Sigmoid colon (tissue), 7 donors: ENCODE results near the gene SPINK13. TPM values are rescaled to one million over a fixed set of nuclear protein-coding genes. Genes with fewer than 3 reads are reported as not detected.
A peak's percentile ranks its signal among the peaks of the same experiment; 100 is the strongest.
"Not testable (repeated sequence)": the region's sequence is repeated elsewhere in the genome, so short reads cannot be mapped to it uniquely, and the experiment has no call there.

Experiments used
- DNase-seq: peaks from one replicate; pipeline ENCODE4 v3.0.0-alpha.2; 2019
- H3K27ac ChIP-seq, 4 donors: fragments of 200-600 bp; sonication (generic); one replicate each; pipeline ENCODE4 v1.5.1; 2016 to 2019; ENCODE audit warnings: mild to moderate bottlenecking in 1 of 4
- H3K27me3 ChIP-seq, 3 donors: fragments of 200-600 bp; sonication (generic); one replicate each; pipeline ENCODE4 v1.5.1; 2019; ENCODE audit warnings: mild to moderate bottlenecking in 1 of 3
- H3K36me3 ChIP-seq, 4 donors: fragments of 200-600 bp; sonication (generic); one replicate each; pipeline ENCODE4 v1.5.1; 2016 to 2019
- H3K4me1 ChIP-seq, 4 donors: fragments of 200-600 bp; sonication (generic); one replicate each; pipeline ENCODE4 v1.5.1; 2017 to 2019
- H3K4me3 ChIP-seq, 4 donors: fragments of 200-600 bp; sonication (generic); one replicate each; pipeline ENCODE4 v1.5.1; 2017 to 2019; ENCODE audit warnings: mild to moderate bottlenecking in 2 of 4, moderate library complexity in 1 of 4
- H3K9me3 ChIP-seq, 4 donors: fragments of 200-600 bp in 3 of 4; sonication (generic) in 3 of 4; one replicate each; pipeline versions ENCODE4 v1.5.1 to v1.6.1; 2013 to 2019
- CTCF ChIP-seq, 4 experiments: fragments of 450-650 bp in 3 of 4; fragments of 200-600 bp in 1 of 4; IDR thresholded peaks; one replicate each; pipeline ENCODE4 v1.5.1; 2016 to 2019; ENCODE audit warnings: antibody characterized with exemption in 4 of 4, mild to moderate bottlenecking in 3 of 4, moderate library complexity in 2 of 4
- EP300 ChIP-seq, 4 donors: sonication (generic); formaldehyde crosslinking; IDR thresholded peaks; one replicate each; pipeline ENCODE4 v1.6.1; 2017; ENCODE audit warnings: antibody characterized with exemption in 4 of 4
- POLR2A ChIP-seq, 2 donors: fragments of 450-650 bp; IDR thresholded peaks; one replicate each; pipeline ENCODE4 v1.6.1; 2016; ENCODE audit warnings: antibody characterized with exemption in 2 of 2, mild to moderate bottlenecking in 2 of 2, moderate library complexity in 2 of 2
- POLR2AphosphoS5 ChIP-seq, 4 donors: sonication (generic); formaldehyde crosslinking; IDR thresholded peaks; one replicate each; pipeline ENCODE4 v1.6.1; 2017; ENCODE audit warnings: antibody characterized with exemption in 4 of 4
- WGBS, 2 donors: extraction: QIAGEN DNeasy Blood & Tissue Kit; methylation state at CpG; one replicate each; pipeline ENCODE4 v1.1.7; 2013; 5-methylcytosine and 5-hydroxymethylcytosine counted together
- intact Hi-C: fragments of 100-400 bp; cut with DNase I; formaldehyde crosslinking; loops from one replicate; pipeline ENCODE4 v1.15.1; 2023
- polyA plus RNA-seq, 3 donors: library from polyadenylated mRNA; stranded (reverse); fragments of 200-250 nt; gene quantifications; one replicate each; pipeline ENCODE4 v1.2.3, GENCODE V29; 2013
- total RNA-seq, 4 donors: library from RNA; depleted of rRNA; stranded (reverse); fragments of >200 nt; gene quantifications; one replicate each; pipeline ENCODE4 v1.1.0, GENCODE V29; 2016
- donor health status: healthy with polysubstance abuse.
- donor health status: Bipolar disorder and iron deficiency.
- donor health status: healthy.

Gene SPINK13
- total and polyA plus RNA-seq, 7 donors: 0.33 to 0.45 TPM; not detected in 5

- no peaks in the 10 kb centered on the region for H3K27me3 ChIP-seq
- no peak overlapping the region for H3K27ac ChIP-seq
- H3K4me1 ChIP-seq: no peaks in the 10 kb centered on the region
- H3K36me3 ChIP-seq: no peaks in the 10 kb centered on the region
- H3K9me3 ChIP-seq: peaks cover 0 to 7% (median 4%) of the 10 kb centered on the region in 4 donors
- intact Hi-C loops: no loop called here
- H3K4me3 ChIP-seq: no peak overlapping the region
- DNase-seq: no peak
- TF ChIP-seq POLR2A (IDR thresholded peaks at IDR 0.05): no peak
- TF ChIP-seq EP300 (IDR thresholded peaks at IDR 0.05): no peak
- no peak for TF ChIP-seq POLR2AphosphoS5 (IDR thresholded peaks at IDR 0.05)
- TF ChIP-seq CTCF (IDR thresholded peaks at IDR 0.05): no peak
These were observed 13.1 kb upstream of the SPINK13 start for GRCh38 chr5:148255456-148255855.

- Histone ChIP-seq H3K9me3 (peaks cover 0 to 7% (median 4%) of the 10 kb centered on the region in 4 donors), H3K27ac (no peak overlapping the region), H3K4me1 (no peaks in the 10 kb centered on the region), H3K36me3 (no peaks in the 10 kb centered on the region), H3K27me3 (no peaks in the 10 kb centered on the region), H3K4me3 (no peak overlapping the region)
- WGBS, 2 donors: 83 to 85% methylated on average over 2 of the region's 2 CpGs
- no peak for DNase-seq
- TF ChIP-seq CTCF (IDR thresholded peaks at IDR 0.05) (no peak), POLR2AphosphoS5 (IDR thresholded peaks at IDR 0.05) (no peak), EP300 (IDR thresholded peaks at IDR 0.05) (no peak), POLR2A (IDR thresholded peaks at IDR 0.05) (no peak)
- intact Hi-C loops: no loop called here
These were observed 9.3 kb upstream of the SPINK13 start for GRCh38 chr5:148259288-148259687.

GRCh38 chr5:148261221-148261620 is 7.4 kb upstream of the SPINK13 start:
- no peak for DNase-seq
- Histone ChIP-seq H3K9me3 (peaks cover 0 to 8% (median 3%) of the 10 kb centered on the region in 4 donors), H3K27ac (no peak overlapping the region), H3K36me3 (no peaks in the 10 kb centered on the region), H3K4me1 (no peaks in the 10 kb centered on the region), H3K27me3 (no peaks in the 10 kb centered on the region), H3K4me3 (no peak overlapping the region)
- no peak for TF ChIP-seq POLR2A (IDR thresholded peaks at IDR 0.05)
- no peak for TF ChIP-seq CTCF (IDR thresholded peaks at IDR 0.05)
- TF ChIP-seq EP300 (IDR thresholded peaks at IDR 0.05): no peak
- TF ChIP-seq POLR2AphosphoS5 (IDR thresholded peaks at IDR 0.05): no peak
- intact Hi-C loops: no loop called here

- no peak overlapping the region for H3K4me3 ChIP-seq
- no peaks in the 10 kb centered on the region for H3K36me3 ChIP-seq
- intact Hi-C loops: no loop called here
- H3K4me1 ChIP-seq: peaks cover 0 to 11% (median 2%) of the 10 kb centered on the region in 4 donors
- TF ChIP-seq CTCF (IDR thresholded peaks at IDR 0.05) (no peak), POLR2A (IDR thresholded peaks at IDR 0.05) (no peak), EP300 (IDR thresholded peaks at IDR 0.05) (no peak)
- peaks cover 0 to 3% (median 0%) of the 10 kb centered on the region in 4 donors for H3K9me3 ChIP-seq
- H3K27me3 ChIP-seq: no peaks in the 10 kb centered on the region
- peak overlapping the region in 2 of 4 donors; percentile 19 to 37 for H3K27ac ChIP-seq
- DNase-seq: no peak
- WGBS, 2 donors: 43 to 64% methylated on average over 3 of the region's 3 CpGs
These were observed 632 bp upstream of the SPINK13 start for GRCh38 chr5:148267962-148268361.

- intact Hi-C loops, H3K4me3 ChIP-seq, H3K27me3 ChIP-seq, H3K27ac ChIP-seq, H3K4me1 ChIP-seq, H3K36me3 ChIP-seq, DNase-seq: not testable (repeated sequence)
- H3K9me3 ChIP-seq: peaks cover 0 to 12% (median 0%) of the 10 kb centered on the region in 4 donors
- 93 to 95% methylated on average over 2 of the region's 2 CpGs for WGBS, 2 donors
These were observed 6.5 kb downstream of the SPINK13 start for GRCh38 chr5:148275129-148275528.

- H3K27me3 ChIP-seq, DNase-seq, H3K4me1 ChIP-seq, intact Hi-C loops, H3K4me3 ChIP-seq, H3K36me3 ChIP-seq, H3K27ac ChIP-seq: not testable (repeated sequence)
- 32 to 44% methylated on average over 5 of the region's 5 CpGs for WGBS, 2 donors
- H3K9me3 ChIP-seq: peaks cover 0 to 12% (median 0%) of the 10 kb centered on the region in 4 donors
These were observed 12.3 kb downstream of the SPINK13 start for GRCh38 chr5:148280893-148281292.

GRCh38 chr5:148281336-148281735 is 12.7 kb downstream of the SPINK13 start:
- H3K36me3 ChIP-seq, H3K4me3 ChIP-seq, H3K4me1 ChIP-seq, intact Hi-C loops, H3K27me3 ChIP-seq, DNase-seq, H3K27ac ChIP-seq: not testable (repeated sequence)
- WGBS, 2 donors: 84 to 88% methylated on average over 4 of the region's 4 CpGs
- H3K9me3 ChIP-seq: peaks cover 0 to 11% (median 0%) of the 10 kb centered on the region in 4 donors
